Endothelial cell of umbilical vein (primary cell): ENCODE results near the gene TMEM181.

Experiments
- EZH2 ChIP-seq: IDR thresholded peaks from 2 replicates; pipeline ENCODE4 v1.6.1; 2012; ENCODE audit warnings: borderline replicate concordance, low read depth, mild to moderate bottlenecking, moderate library complexity, low read length, inconsistent platforms; ENCODE audit not compliant: severe bottlenecking
- FOS ChIP-seq: IDR thresholded peaks from 2 replicates; pipeline ENCODE4 v1.6.1; 2011; ENCODE audit warnings: mild to moderate bottlenecking, low read length, moderate library complexity, borderline replicate concordance; ENCODE audit not compliant: insufficient read depth
- GATA2 ChIP-seq: IDR thresholded peaks from 2 replicates; pipeline ENCODE4 v1.7.0; 2011; ENCODE audit warnings: low read depth, mild to moderate bottlenecking, moderate library complexity, mixed read lengths, low read length; ENCODE audit not compliant: insufficient read length, insufficient read depth
- JUN ChIP-seq: IDR thresholded peaks from 2 replicates; pipeline ENCODE4 v1.6.1; 2011; ENCODE audit warnings: borderline replicate concordance, low read depth; ENCODE audit not compliant: insufficient read length, insufficient read depth
- MYC ChIP-seq: IDR thresholded peaks from one replicate; pipeline ENCODE4 v1.6.1; 2011; ENCODE audit warnings: mild to moderate bottlenecking, low read depth, low read length
- POLR2A ChIP-seq: IDR thresholded peaks from 2 replicates; pipeline ENCODE4 v1.6.1; 2012; ENCODE audit warnings: low read depth, mild to moderate bottlenecking, control low read depth, low read length
- POLR2AphosphoS5 ChIP-seq: IDR thresholded peaks from 2 replicates; pipeline ENCODE4 v1.6.1; 2012; ENCODE audit warnings: low read depth, mild to moderate bottlenecking, control low read depth, low read length, moderate library complexity; ENCODE audit not compliant: insufficient read depth
- TF ChIP-seq, protein P1 (sequence below), 2 donors: IDR thresholded peaks; 1 replicate in 1 of 2; 2 replicates in 1 of 2; pipeline ENCODE4 v1.5.1; 2011; ENCODE audit warnings: low read length in 2 of 2, mild to moderate bottlenecking in 2 of 2, moderate library complexity in 2 of 2, control low read depth in 1 of 2, inconsistent platforms in 1 of 2, low read depth in 1 of 2; ENCODE audit not compliant: insufficient read depth in 1 of 2; ENCODE audit errors: extremely low read depth in 1 of 2
- TF ChIP-seq, protein P2 (sequence below): IDR thresholded peaks from 2 replicates; pipeline ENCODE4 v1.6.1; 2011; ENCODE audit not compliant: insufficient read depth, insufficient read length

DNA sequence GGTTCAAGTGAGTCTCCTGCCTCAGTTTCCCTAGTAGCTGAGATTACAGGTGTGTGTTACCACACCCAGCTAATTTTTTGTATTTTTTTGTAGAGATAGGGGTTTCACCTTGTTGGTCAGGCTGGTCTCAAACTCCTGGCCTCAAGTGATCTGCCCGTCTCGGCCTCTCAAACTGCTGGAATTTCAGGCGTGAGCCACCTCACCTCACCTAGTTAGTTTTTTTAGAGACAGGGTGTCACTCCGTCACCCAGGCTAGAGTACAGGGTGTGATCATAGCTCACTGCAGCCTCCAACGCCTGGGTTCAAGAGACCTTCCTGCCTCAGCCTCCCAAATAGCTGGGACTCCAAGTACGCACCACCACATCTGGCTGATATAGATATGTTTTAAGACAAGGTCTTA lies 112.8 kb downstream of the TMEM181 start:
- TF ChIP-seq, protein P1, sequence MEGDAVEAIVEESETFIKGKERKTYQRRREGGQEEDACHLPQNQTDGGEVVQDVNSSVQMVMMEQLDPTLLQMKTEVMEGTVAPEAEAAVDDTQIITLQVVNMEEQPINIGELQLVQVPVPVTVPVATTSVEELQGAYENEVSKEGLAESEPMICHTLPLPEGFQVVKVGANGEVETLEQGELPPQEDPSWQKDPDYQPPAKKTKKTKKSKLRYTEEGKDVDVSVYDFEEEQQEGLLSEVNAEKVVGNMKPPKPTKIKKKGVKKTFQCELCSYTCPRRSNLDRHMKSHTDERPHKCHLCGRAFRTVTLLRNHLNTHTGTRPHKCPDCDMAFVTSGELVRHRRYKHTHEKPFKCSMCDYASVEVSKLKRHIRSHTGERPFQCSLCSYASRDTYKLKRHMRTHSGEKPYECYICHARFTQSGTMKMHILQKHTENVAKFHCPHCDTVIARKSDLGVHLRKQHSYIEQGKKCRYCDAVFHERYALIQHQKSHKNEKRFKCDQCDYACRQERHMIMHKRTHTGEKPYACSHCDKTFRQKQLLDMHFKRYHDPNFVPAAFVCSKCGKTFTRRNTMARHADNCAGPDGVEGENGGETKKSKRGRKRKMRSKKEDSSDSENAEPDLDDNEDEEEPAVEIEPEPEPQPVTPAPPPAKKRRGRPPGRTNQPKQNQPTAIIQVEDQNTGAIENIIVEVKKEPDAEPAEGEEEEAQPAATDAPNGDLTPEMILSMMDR (IDR thresholded peaks at IDR 0.05; ENCODE audit: extremely low read depth in 1 of 2, insufficient read depth in 1 of 2, low read depth in 1 of 2, low read length in 2 of 2), result no peak
- TF ChIP-seq EZH2, result no peak
- TF ChIP-seq POLR2AphosphoS5, result no peak
- TF ChIP-seq, protein P2, sequence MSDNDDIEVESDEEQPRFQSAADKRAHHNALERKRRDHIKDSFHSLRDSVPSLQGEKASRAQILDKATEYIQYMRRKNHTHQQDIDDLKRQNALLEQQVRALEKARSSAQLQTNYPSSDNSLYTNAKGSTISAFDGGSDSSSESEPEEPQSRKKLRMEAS, result no peak
- TF ChIP-seq JUN, result no peak
- no peak for TF ChIP-seq POLR2A
- no peak for TF ChIP-seq MYC
- TF ChIP-seq FOS, result no peak
- no peak for TF ChIP-seq GATA2
